ENCODE data around the gene DNM1. TPM values are rescaled to one million over a fixed set of nuclear protein-coding genes. Genes with fewer than 3 reads are reported as not detected.

The DNM1 gene
- total and polyA plus RNA-seq, 2 of the 8 experiments (the other 6 are each of a cell fraction or from before 2014, with no cell fraction given), result 34.3 to 62.7 TPM

DNA sequence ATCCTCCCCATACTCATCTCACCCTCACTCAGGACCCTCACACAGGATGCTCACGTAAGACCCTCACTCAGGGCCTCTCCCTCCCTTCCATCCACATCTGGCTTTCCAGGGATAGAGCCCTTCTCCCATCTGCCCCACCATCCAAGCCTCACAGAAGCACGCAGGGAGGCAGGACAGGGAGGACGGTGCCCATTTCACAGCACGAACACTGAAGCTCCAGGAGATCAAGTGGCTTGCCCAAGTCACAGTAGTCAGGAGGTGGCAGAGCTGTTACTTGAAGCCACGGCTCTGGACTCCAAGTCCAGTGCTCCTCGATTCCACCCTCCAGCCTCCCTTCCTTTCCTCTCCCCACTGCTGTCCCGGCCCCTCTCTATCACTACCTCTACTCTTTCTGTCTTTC, 21.7 kb downstream of the DNM1 start:
- H2BK15ac ChIP-seq (ENCODE audit: low read length), result no peak overlapping the region
- H3K4me2 ChIP-seq (ENCODE audit: insufficient read depth in 1 of 2, low read depth in 2 of 2, low read length in 2 of 2), result no peak overlapping the region
- no peak overlapping the region for H2BK12ac ChIP-seq (ENCODE audit: low read depth, low read length)
- H3K79me1 ChIP-seq (ENCODE audit: low read depth, low read length), result no peaks in the 10 kb centered on the region
- no peaks in the 10 kb centered on the region for H3K27me3 ChIP-seq (replicated peaks in 1 of 4; ENCODE audit: control insufficient read depth in 3 of 4, extremely low read depth in 1 of 4, insufficient read depth in 3 of 4, low read length in 3 of 4)
- H2AFZ ChIP-seq (ENCODE audit: low read length), result no peak overlapping the region
- no peak overlapping the region for H3K14ac ChIP-seq (ENCODE audit: insufficient read length)
- H3K9me3 ChIP-seq (ENCODE audit: insufficient read depth in 2 of 2, low read depth in 1 of 2, low read length in 1 of 2), result no peaks in the 10 kb centered on the region
- H4K5ac ChIP-seq (ENCODE audit: insufficient read length, low read depth, low read length), result no peak overlapping the region
- H3K56ac ChIP-seq (replicated peaks; ENCODE audit: insufficient read length, low read depth, low read length), result no peak overlapping the region
- H3K18ac ChIP-seq (ENCODE audit: extremely low read depth, low read length), result no peak overlapping the region
- no peaks in the 10 kb centered on the region for H3K23me2 ChIP-seq (ENCODE audit: low read depth, low read length)
- no peak overlapping the region for H3K4me3 ChIP-seq (ENCODE audit: extremely low read depth in 1 of 4, insufficient read depth in 2 of 4, low read depth in 3 of 4, low read length in 4 of 4)
- DNase-seq (ENCODE audit: low read depth in 1 of 2, low spot score in 2 of 2), result no peak
- FAIRE-seq, result no peak
- no peak overlapping the region; the same call in 1 of the 2 replicates for H2BK5ac ChIP-seq (ENCODE audit: low read depth, low read length)
- no peak overlapping the region for H2AK5ac ChIP-seq (ENCODE audit: low read depth, low read length)
- H3K4ac ChIP-seq (replicated peaks; ENCODE audit: insufficient read length, low read depth, low read length), result no peak overlapping the region
- 84% methylated on average over 7 of the region's 7 CpGs; no CpG with 5 or more reads in 1 of the 2 experiments for WGBS, 2 experiments (ENCODE audit: extremely low coverage in 1 of 2, insufficient coverage in 1 of 2, insufficient read length in 1 of 2, insufficient replicate concordance in 2 of 2, low coverage in 1 of 2, low lambda C conversion rate in 2 of 2, missing lambda C conversion rate in 1 of 2)
- H2BK120ac ChIP-seq (replicated peaks; ENCODE audit: low read depth, low read length), result no peak overlapping the region
- H2BK20ac ChIP-seq (ENCODE audit: low read length), result no peak overlapping the region
- no peak overlapping the region for H4K91ac ChIP-seq (replicated peaks; ENCODE audit: insufficient read length, low read length)
- H3K9ac ChIP-seq (replicated peaks in 1 of 4; ENCODE audit: extremely low read depth in 1 of 4, low read depth in 3 of 4, low read length in 3 of 4), result no peak overlapping the region
- no peak overlapping the region for H4K8ac ChIP-seq (ENCODE audit: extremely low read depth, insufficient read depth, low read length)
- peaks cover 6 to 16% (median 12%) of the 10 kb centered on the region in 4 experiments for H3K36me3 ChIP-seq (ENCODE audit: control insufficient read depth in 2 of 4, insufficient read depth in 4 of 4, low read length in 3 of 4)
- POLR2A ChIA-PET (ENCODE audit: partially characterized antibody), result interaction anchor here (0.8 to 3.1 kb wide), 9 partner anchors 8 to 131 kb away, joined by 3 to 7 read pairs (median 3); partner anchors contain the start of genes GOLGA2 and SWI5
- CTCF ChIA-PET (ENCODE audit: partially characterized antibody), result interaction anchor here (0.6 to 1.2 kb wide), 4 partner anchors 15 to 691 kb away, joined by 3 read pairs; no protein-coding TSS in a partner anchor
- no peak overlapping the region for H3K27ac ChIP-seq (ENCODE audit: low read depth, low read length)
- H3K4me1 ChIP-seq (replicated peaks in 1 of 4; ENCODE audit: control insufficient read depth in 3 of 4, insufficient read depth in 4 of 4, low read length in 3 of 4), result no peaks in the 10 kb centered on the region
- no peak overlapping the region for H3K23ac ChIP-seq (ENCODE audit: insufficient read length)
- H4K20me1 ChIP-seq (replicated peaks in 1 of 2; ENCODE audit: control insufficient read depth in 1 of 2, insufficient read depth in 2 of 2, low read length in 2 of 2), result peaks cover 0 to 6% of the 10 kb centered on the region in 2 experiments
- no peaks in the 10 kb centered on the region for H3K79me2 ChIP-seq (ENCODE audit: control insufficient read depth in 1 of 2, insufficient read depth in 2 of 2, low read length in 2 of 2)
- no peak for TF ChIP-seq HDAC2 (IDR thresholded peaks at IDR 0.05; ENCODE audit: borderline replicate concordance in 1 of 2, low read depth in 2 of 2, low read length in 2 of 2)
- no peak for TF ChIP-seq SP1 (IDR thresholded peaks at IDR 0.05; ENCODE audit: low read depth, low read length)
